Stomach (tissue), 9 donors: ENCODE measurements around the gene ITGAE. TPM values are rescaled to one million over a fixed set of nuclear protein-coding genes. Genes with fewer than 3 reads are reported as not detected.

Source experiments
- DNase-seq, 2 donors: peaks; one replicate each; pipeline versions ENCODE4 v3.0.0 to v3.0.0-alpha.2; 2013 to 2019
- H3K27ac ChIP-seq, 5 donors: fragments of 200-600 bp in 4 of 5; sonication (generic) in 4 of 5; one replicate each; pipeline ENCODE4 v1.5.1; 2013 to 2019; ENCODE audit warnings: mild to moderate bottlenecking in 1 of 5, moderate library complexity in 1 of 5
- H3K27me3 ChIP-seq, 3 donors: fragments of 200-600 bp; sonication (generic); one replicate each; pipeline ENCODE4 v1.5.1; 2017 to 2019; ENCODE audit warnings: mixed run types in 1 of 3
- H3K36me3 ChIP-seq, 4 donors: fragments of 200-600 bp; sonication (generic); 1 replicate in 3 of 4; 2 replicates in 1 of 4; pipeline ENCODE4 v1.5.1; 2016 to 2019
- H3K4me1 ChIP-seq, 4 donors: fragments of 200-600 bp; sonication (generic); one replicate each; pipeline ENCODE4 v1.5.1; 2016 to 2019
- H3K4me3 ChIP-seq, 4 donors: fragments of 200-600 bp; sonication (generic) in 3 of 4; one replicate each; pipeline ENCODE4 v1.5.1; 2016 to 2019; ENCODE audit warnings: mild to moderate bottlenecking in 1 of 4
- H3K9me3 ChIP-seq, 4 donors: fragments of 200-600 bp; sonication (generic); one replicate each; pipeline ENCODE4 v1.5.1; 2016 to 2019
- EP300 ChIP-seq: sonication (generic); formaldehyde crosslinking; IDR thresholded peaks from one replicate; pipeline ENCODE4 v1.6.1; 2017; ENCODE audit warnings: antibody characterized with exemption
- POLR2A ChIP-seq, 4 donors: fragments of 450-650 bp; IDR thresholded peaks; one replicate each; pipeline ENCODE4 v1.6.1; 2016; ENCODE audit warnings: antibody characterized with exemption in 4 of 4, control low read depth in 2 of 4, mild to moderate bottlenecking in 1 of 4, moderate library complexity in 1 of 4
- POLR2AphosphoS5 ChIP-seq, 3 donors: sonication (generic); formaldehyde crosslinking; IDR thresholded peaks; one replicate each; pipeline ENCODE4 v1.6.1; 2016; ENCODE audit warnings: antibody characterized with exemption in 3 of 3
- WGBS, 5 donors: extraction: QIAGEN DNeasy Blood & Tissue Kit in 3 of 5; methylation state at CpG; one replicate each; pipeline versions ENCODE4 v1.1.5 to v1.1.7; 2013 to 2018; 5-methylcytosine and 5-hydroxymethylcytosine counted together
- intact Hi-C: fragments of 100-400 bp; cut with DNase I; formaldehyde crosslinking; loops from one replicate; pipeline ENCODE4 v1.15.1; 2023; ENCODE audit warnings: low total_unique reads
- polyA plus RNA-seq, 3 donors: library from polyadenylated mRNA; stranded (reverse); fragments of 200-250 nt; gene quantifications; one replicate each; pipeline ENCODE4 v1.2.3, GENCODE V29; 2013
- total RNA-seq, 5 donors: library from RNA; depleted of rRNA; stranded (reverse); fragments of >200 nt; gene quantifications; one replicate each; pipeline versions ENCODE4 v1.1.0 to v1.2.3, GENCODE V29; 2014 to 2016
- TF ChIP-seq, protein P1 (sequence below), 7 experiments: fragments of 450-650 bp in 4 of 7; fragments of 200-600 bp in 3 of 7; sonication (generic) in 3 of 7; IDR thresholded peaks; one replicate each; pipeline ENCODE4 v1.5.1; 2016 to 2019; ENCODE audit warnings: antibody characterized with exemption in 7 of 7, control low read depth in 2 of 7, mild to moderate bottlenecking in 1 of 7
- donor health status: healthy with polysubstance abuse.
- donor health status: Bipolar disorder and iron deficiency.
- donor health status: healthy.

ITGAE gene
- total and polyA plus RNA-seq, 8 donors = 4.5 to 66.8 (median 31.0) TPM

DNA sequence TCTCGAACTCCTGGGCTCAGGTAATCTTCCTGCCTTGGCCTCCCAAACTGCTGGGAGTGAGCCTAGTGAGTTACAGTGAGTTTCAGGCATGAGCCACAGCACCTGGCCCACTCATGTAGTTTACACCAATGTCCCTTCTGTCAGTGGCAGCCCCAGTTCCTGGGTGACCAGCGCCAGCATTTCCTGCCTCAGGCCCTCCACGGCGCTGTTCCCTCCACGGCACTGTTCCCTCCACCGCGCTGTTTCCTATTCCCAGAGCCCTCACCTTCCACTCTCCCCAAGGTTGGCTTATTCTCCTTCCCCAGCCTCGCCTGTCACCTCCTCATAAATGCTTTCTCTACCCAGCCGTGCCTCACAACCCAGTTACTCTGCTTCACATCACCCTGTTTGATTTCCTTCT is 32.6 kb downstream of the ITGAE start:
- Histone ChIP-seq H3K4me1 (peaks cover 0 to 5% (median 0%) of the 10 kb centered on the region in 4 donors), H3K9me3 (no peaks in the 10 kb centered on the region), H3K27me3 (peaks cover 0 to 16% (median 0%) of the 10 kb centered on the region in 3 donors), H3K4me3 (no peak overlapping the region), H3K27ac (no peak overlapping the region), H3K36me3 (no peaks in the 10 kb centered on the region)
- WGBS, 5 donors = 83 to 91% (median 87%) methylated on average over 9 of the region's 9 CpGs
- intact Hi-C loops = no loop called here
- TF ChIP-seq EP300 (no peak), POLR2A (IDR thresholded peaks at IDR 0.05) (no peak), POLR2AphosphoS5 (IDR thresholded peaks at IDR 0.05) (no peak)
- TF ChIP-seq, protein P1, sequence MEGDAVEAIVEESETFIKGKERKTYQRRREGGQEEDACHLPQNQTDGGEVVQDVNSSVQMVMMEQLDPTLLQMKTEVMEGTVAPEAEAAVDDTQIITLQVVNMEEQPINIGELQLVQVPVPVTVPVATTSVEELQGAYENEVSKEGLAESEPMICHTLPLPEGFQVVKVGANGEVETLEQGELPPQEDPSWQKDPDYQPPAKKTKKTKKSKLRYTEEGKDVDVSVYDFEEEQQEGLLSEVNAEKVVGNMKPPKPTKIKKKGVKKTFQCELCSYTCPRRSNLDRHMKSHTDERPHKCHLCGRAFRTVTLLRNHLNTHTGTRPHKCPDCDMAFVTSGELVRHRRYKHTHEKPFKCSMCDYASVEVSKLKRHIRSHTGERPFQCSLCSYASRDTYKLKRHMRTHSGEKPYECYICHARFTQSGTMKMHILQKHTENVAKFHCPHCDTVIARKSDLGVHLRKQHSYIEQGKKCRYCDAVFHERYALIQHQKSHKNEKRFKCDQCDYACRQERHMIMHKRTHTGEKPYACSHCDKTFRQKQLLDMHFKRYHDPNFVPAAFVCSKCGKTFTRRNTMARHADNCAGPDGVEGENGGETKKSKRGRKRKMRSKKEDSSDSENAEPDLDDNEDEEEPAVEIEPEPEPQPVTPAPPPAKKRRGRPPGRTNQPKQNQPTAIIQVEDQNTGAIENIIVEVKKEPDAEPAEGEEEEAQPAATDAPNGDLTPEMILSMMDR (IDR thresholded peaks at IDR 0.05) = no peak
- no peak for DNase-seq

DNA sequence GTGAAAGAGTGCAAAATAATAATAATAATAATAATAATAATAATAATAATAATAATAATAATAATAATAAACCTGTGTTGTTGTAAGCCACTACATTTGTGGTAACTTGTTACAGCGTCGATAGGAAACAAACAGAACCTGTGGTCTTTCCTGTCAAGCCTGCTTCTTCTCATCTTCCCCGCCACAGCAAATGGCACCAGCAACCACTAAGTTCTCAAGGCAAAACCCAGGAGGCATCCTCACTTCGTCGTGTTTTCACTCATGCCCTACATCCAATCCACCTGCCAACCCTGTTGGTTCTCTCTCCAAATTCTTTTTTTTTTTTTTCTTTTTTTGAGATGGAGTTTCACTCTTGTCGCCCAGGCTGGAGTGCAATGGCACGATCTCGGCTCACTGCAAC is 34.2 kb downstream of the ITGAE start:
- H3K9me3 ChIP-seq = no peaks in the 10 kb centered on the region
- H3K27ac ChIP-seq = no peak overlapping the region
- TF ChIP-seq POLR2A (IDR thresholded peaks at IDR 0.05) (no peak), POLR2AphosphoS5 (IDR thresholded peaks at IDR 0.05) (no peak), EP300 (no peak)
- TF ChIP-seq, protein P1 (IDR thresholded peaks at IDR 0.05) = no peak
- WGBS, 5 donors = 84 to 92% (median 89%) methylated on average over 8 of the region's 8 CpGs
- peaks cover 0 to 11% (median 0%) of the 10 kb centered on the region in 3 donors for H3K27me3 ChIP-seq
- intact Hi-C loops = no loop called here
- no peak for DNase-seq
- H3K4me1 ChIP-seq = peaks cover 0 to 3% (median 0%) of the 10 kb centered on the region in 4 donors
- H3K36me3 ChIP-seq = no peaks in the 10 kb centered on the region
- H3K4me3 ChIP-seq = no peak overlapping the region

DNA sequence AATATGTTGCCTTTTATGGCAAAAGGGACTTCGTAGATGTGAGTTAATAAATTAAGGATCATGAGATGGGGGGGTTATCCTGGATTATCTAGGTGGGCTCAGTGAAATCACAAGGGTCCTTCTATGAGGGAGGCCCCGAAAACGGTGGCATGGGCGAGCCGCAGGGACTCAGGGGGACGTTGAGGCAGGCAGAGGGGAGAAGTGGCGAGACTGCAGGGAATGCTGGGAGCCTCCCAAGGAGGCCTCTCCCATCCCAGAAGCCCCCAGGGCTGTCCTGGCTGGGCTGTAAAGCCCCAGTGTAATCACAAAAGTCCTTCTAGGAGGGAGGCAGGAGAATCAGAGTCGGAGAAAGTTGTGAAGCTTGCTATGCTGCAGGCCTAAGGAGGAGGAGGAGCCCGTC is 35.0 kb downstream of the ITGAE start:
- TF ChIP-seq POLR2A (IDR thresholded peaks at IDR 0.05) = no peak
- no peak for TF ChIP-seq EP300
- TF ChIP-seq, protein P1 (IDR thresholded peaks at IDR 0.05) = no peak
- no peak for TF ChIP-seq POLR2AphosphoS5 (IDR thresholded peaks at IDR 0.05)
- no peaks in the 10 kb centered on the region for H3K9me3 ChIP-seq
- H3K27ac ChIP-seq = peak overlapping the region in 4 of 5 donors; percentile 14 to 34 (median 28)
- DNase-seq = no peak
- H3K4me3 ChIP-seq = no peak overlapping the region
- peaks cover 0 to 11% (median 0%) of the 10 kb centered on the region in 3 donors for H3K27me3 ChIP-seq
- H3K36me3 ChIP-seq = no peaks in the 10 kb centered on the region
- 78 to 93% (median 89%) methylated on average over 9 of the region's 9 CpGs for WGBS, 5 donors
- H3K4me1 ChIP-seq = no peaks in the 10 kb centered on the region
- intact Hi-C loops = no loop called here

DNA sequence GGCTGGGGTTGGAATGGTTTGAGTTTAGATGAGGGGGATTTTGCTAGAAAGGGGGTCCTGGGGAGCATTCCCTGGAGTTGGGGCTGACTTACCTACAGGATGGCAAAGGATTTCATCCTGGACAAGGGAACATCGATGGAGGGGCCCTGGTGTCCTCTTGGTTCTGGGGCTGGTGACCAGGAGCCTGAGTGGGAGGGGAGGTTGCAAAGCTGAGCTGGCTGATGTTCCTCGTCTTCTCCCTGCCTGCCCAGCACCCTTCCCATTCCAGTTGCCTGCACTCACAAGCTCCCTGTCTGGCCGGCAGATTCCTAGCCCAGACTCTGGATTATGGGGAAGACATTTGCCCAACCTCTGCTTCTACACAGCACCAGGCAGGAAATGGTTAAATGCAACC is 37.2 kb downstream of the ITGAE start:
- 38 to 76% (median 58%) methylated on average over 2 to 3 of the region's 3 CpGs for WGBS, 5 donors
- Histone ChIP-seq H3K4me1 (no peaks in the 10 kb centered on the region), H3K9me3 (peaks cover 0 to 11% (median 9%) of the 10 kb centered on the region in 4 donors), H3K27me3 (peaks cover 0 to 11% (median 0%) of the 10 kb centered on the region in 3 donors), H3K36me3 (no peaks in the 10 kb centered on the region), H3K27ac (peak overlapping the region in 2 of 5 donors; percentile 42 to 46), H3K4me3 (no peak overlapping the region)
- no peak for DNase-seq
- intact Hi-C loops = no loop called here
- TF ChIP-seq, protein P1 (IDR thresholded peaks at IDR 0.05) = no peak
- no peak for TF ChIP-seq POLR2AphosphoS5 (IDR thresholded peaks at IDR 0.05)
- TF ChIP-seq EP300 = no peak
- TF ChIP-seq POLR2A (IDR thresholded peaks at IDR 0.05) = no peak
